GM20431 (cell line): ENCODE measurements around the gene CATSPER1.

Experiments
- in situ Hi-C: fragments of 300-500 bp; cut with MseI, MboI; formaldehyde crosslinking; loops from one replicate; pipeline ENCODE4 v1.15.0; 2020; ENCODE audit warnings: low sequenced_read_pairs; ENCODE audit not compliant: unreplicated experiment

CATSPER1 gene

GRCh38 chr11:65977621-65978390, 48.5 kb downstream of the CATSPER1 start:
- in situ Hi-C loops = loop anchor here (25.0 kb wide), 1 partner anchor 266 kb away; the partner anchor contains the start of genes KAT5 and RNASEH2C

- in situ Hi-C loops = loop anchor here (25.0 kb wide), 1 partner anchor 264 kb away; the partner anchor contains the start of genes KAT5 and RNASEH2C
Measured at GRCh38 chr11:65976216-65977176, 49.8 kb downstream of the CATSPER1 start.

GRCh38 chr11:65975771-65976170, 50.5 kb downstream of the CATSPER1 start:
- in situ Hi-C loops = loop anchor here (25.0 kb wide), 1 partner anchor 263 kb away; the partner anchor contains the start of genes KAT5 and RNASEH2C

GRCh38 chr11:65973439-65974110, 52.7 kb downstream of the CATSPER1 start:
- in situ Hi-C loops = no loop called here

GRCh38 chr11:65972116-65972515, 54.2 kb downstream of the CATSPER1 start:
- in situ Hi-C loops = no loop called here

GRCh38 chr11:65968600-65969482, 57.4 kb downstream of the CATSPER1 start:
- in situ Hi-C loops = no loop called here

- in situ Hi-C loops = no loop called here
Measured at GRCh38 chr11:65967329-65967934, 58.8 kb downstream of the CATSPER1 start.
